HCT116 (cell line): Measurements from ENCODE around the gene TMEM178B. TPM values are rescaled to one million over a fixed set of nuclear protein-coding genes. Genes with fewer than 3 reads are reported as not detected.
"Not testable (repeated sequence)": the region's sequence is repeated elsewhere in the genome, so short reads cannot be mapped to it uniquely, and the experiment has no call there.

Experiments used
- ATAC-seq: fragments of 200-7000 bp; cut with Tn5 transposase; 2 replicates; pipeline ENCODE4 v1.9.1; 2020; ENCODE audit warnings: mild to moderate bottlenecking, moderate library complexity
- BruUV-seq: library from RNA; stranded (reverse); fragments of 400-500 nt; replicated peaks from 2 replicates; lab custom pipeline; 2021; lab: Mats Ljungman, UMichigan
- CTCF ChIA-PET: fragments of 300-600 bp; sonication (Branson Sonifier 250); formaldehyde crosslinking; loops from one replicate; lab custom pipeline; 2021; ENCODE audit warnings: antibody characterized with exemption; lab: Charles Lee
- POLR2A ChIA-PET: fragments of 300-600, 350-600 bp; sonication (Branson Sonifier 250); formaldehyde crosslinking; loops from one replicate; lab custom pipeline; 2021; ENCODE audit warnings: antibody characterized with exemption; lab: Charles Lee
- RAD21 ChIA-PET, 2 experiments: fragments of 300-600 bp; sonication (Branson Sonifier 250); formaldehyde crosslinking; loops; one replicate each; lab custom pipeline; 2023; ENCODE audit warnings: low total read pairs in 2 of 2; ENCODE audit not compliant: uncharacterized antibody in 2 of 2, unreplicated experiment in 2 of 2, low non-redundant PET in 1 of 2; lab: Charles Lee
- DNase-seq: peaks from one replicate; pipeline ENCODE4 v3.0.0-alpha.2; 2010; ENCODE audit warnings: low read depth, low spot score
- H2AFZ ChIP-seq: fragments of 200-600 bp; shearing (Covaris generic), sonication (generic); 2 replicates; pipeline ENCODE4 v1.6.1; 2017; ENCODE audit warnings: low read depth, mixed run types, mixed read lengths, antibody characterized with exemption, low read length; ENCODE audit not compliant: poor library complexity, severe bottlenecking
- H3K27ac ChIP-seq: 2 replicates; pipeline ENCODE4 v1.5.1; 2012; ENCODE audit warnings: low read depth, low read length
- H3K27me3 ChIP-seq: fragments of 200-600 bp; sonication (generic); 2 replicates; pipeline ENCODE4 v1.6.1; 2016; ENCODE audit warnings: mixed run types, low read length, mixed read lengths; ENCODE audit not compliant: insufficient read depth
- H3K36me3 ChIP-seq, 2 experiments: fragments of 200-500 bp in 1 of 2; fragments of 200-600 bp in 1 of 2; sonication (Bioruptor generic) in 1 of 2; sonication (generic) in 1 of 2; 2 replicates each; pipeline versions ENCODE4 v1.5.1 to v1.6.1; 2014 to 2016; ENCODE audit warnings: low read length in 2 of 2, inconsistent platforms in 1 of 2, mixed read lengths in 1 of 2, mixed run types in 1 of 2; ENCODE audit not compliant: insufficient read depth in 2 of 2, control insufficient read depth in 1 of 2
- H3K4me1 ChIP-seq, 2 experiments: fragments of 200-600 bp in 1 of 2; sonication (generic) in 1 of 2; 2 replicates each; pipeline versions ENCODE4 v1.5.1 to v1.6.1; 2012 to 2017; ENCODE audit warnings: low read length in 2 of 2, inconsistent platforms in 1 of 2, mild to moderate bottlenecking in 1 of 2, mixed read lengths in 1 of 2, mixed run types in 1 of 2, moderate library complexity in 1 of 2; ENCODE audit not compliant: insufficient read depth in 2 of 2, control insufficient read depth in 1 of 2
- H3K4me2 ChIP-seq: fragments of 200-600 bp; sonication (generic); 2 replicates; pipeline ENCODE4 v1.6.1; 2017; ENCODE audit warnings: mixed run types, low read length, mixed read lengths
- H3K4me3 ChIP-seq, 2 experiments: fragments of 200-600 bp in 1 of 2; sonication (generic) in 1 of 2; replicated peaks in 1 of 2; 2 replicates each; pipeline ENCODE4 v1.5.1; 2011 to 2016; ENCODE audit warnings: low read length in 2 of 2, control low read depth in 1 of 2, low read depth in 1 of 2, mild to moderate bottlenecking in 1 of 2, mixed read lengths in 1 of 2, mixed run types in 1 of 2
- H3K79me2 ChIP-seq: fragments of 200-600 bp; sonication (generic); 2 replicates; pipeline ENCODE4 v1.6.1; 2017; ENCODE audit warnings: mild to moderate bottlenecking, mixed run types, low read length, moderate library complexity, mixed read lengths; ENCODE audit not compliant: insufficient read depth
- H3K9ac ChIP-seq: fragments of 200-600 bp; sonication (generic); 2 replicates; pipeline ENCODE4 v1.6.1; 2016; ENCODE audit warnings: low read length, mixed read lengths
- H3K9me2 ChIP-seq: fragments of 200-600 bp; sonication (generic), shearing (Covaris generic); 2 replicates; pipeline ENCODE4 v1.6.1; 2017; ENCODE audit warnings: mixed run types, mild to moderate bottlenecking, moderate library complexity; ENCODE audit not compliant: insufficient read depth
- H3K9me3 ChIP-seq, 2 experiments: fragments of 200-500 bp in 1 of 2; fragments of 200-600 bp in 1 of 2; sonication (Bioruptor generic) in 1 of 2; sonication (generic) in 1 of 2; 2 replicates each; pipeline ENCODE4 v1.6.1; 2014 to 2017; ENCODE audit warnings: low read length in 2 of 2, mixed read lengths in 2 of 2, inconsistent platforms in 1 of 2, low read depth in 1 of 2, mild to moderate bottlenecking in 1 of 2, mixed run types in 1 of 2, moderate library complexity in 1 of 2; ENCODE audit not compliant: control insufficient read depth in 1 of 2, insufficient read depth in 1 of 2
- H4K20me1 ChIP-seq: fragments of 200-600 bp; sonication (generic), shearing (Covaris generic); 2 replicates; pipeline ENCODE4 v1.6.1; 2017; ENCODE audit warnings: mixed run types, mild to moderate bottlenecking, moderate library complexity; ENCODE audit not compliant: insufficient read depth
- CEBPB ChIP-seq: IDR thresholded peaks from 2 replicates; pipeline ENCODE4 v1.6.1; 2012; ENCODE audit warnings: low read depth
- ELF1 ChIP-seq: IDR thresholded peaks from 2 replicates; pipeline ENCODE4 v1.6.1; 2012; ENCODE audit warnings: low read depth, borderline replicate concordance
- EZH2 ChIP-seq: fragments of 200-600 bp; sonication (generic); IDR thresholded peaks from 2 replicates; pipeline ENCODE4 v1.6.1; 2017; ENCODE audit warnings: antibody characterized with exemption, mixed run types
- EZH2phosphoT487 ChIP-seq: fragments of 200-600 bp; IDR thresholded peaks from 2 replicates; pipeline ENCODE4 v1.6.1; 2018; ENCODE audit warnings: antibody characterized with exemption, borderline replicate concordance
- FOSL1 ChIP-seq: IDR thresholded peaks from 2 replicates; pipeline ENCODE4 v1.6.1; 2012; ENCODE audit warnings: low read depth
- JUND ChIP-seq: IDR thresholded peaks from 2 replicates; pipeline ENCODE4 v1.6.1; 2012
- POLR2A ChIP-seq: IDR thresholded peaks from 2 replicates; pipeline ENCODE4 v1.7.0; 2011; ENCODE audit warnings: borderline replicate concordance; ENCODE audit not compliant: insufficient read depth, insufficient read length; ENCODE audit errors: extremely low read depth
- POLR2AphosphoS5 ChIP-seq: IDR thresholded peaks from 2 replicates; pipeline ENCODE4 v1.6.1; 2011; ENCODE audit warnings: mild to moderate bottlenecking, low read depth, low read length, moderate library complexity
- SIN3A ChIP-seq: IDR thresholded peaks from 2 replicates; pipeline ENCODE4 v1.6.1; 2012; ENCODE audit warnings: low read depth
- TCF7L2 ChIP-seq: IDR thresholded peaks from 2 replicates; pipeline ENCODE4 v1.7.0; 2011; ENCODE audit warnings: borderline replicate concordance, inconsistent platforms; ENCODE audit not compliant: insufficient read depth, insufficient read length; ENCODE audit errors: extremely low read depth
- ZFX ChIP-seq: fragments of 450-650 bp; IDR thresholded peaks from 2 replicates; pipeline ENCODE4 v1.6.1; 2017
- ZNF274 ChIP-seq: fragments of 200-500 bp; sonication (Bioruptor generic); IDR thresholded peaks from 2 replicates; pipeline ENCODE4 v1.6.1; 2014; ENCODE audit warnings: mild to moderate bottlenecking, low read depth, low read length, inconsistent platforms
- intact Hi-C: fragments of 100-400 bp; cut with micrococcal nuclease; formaldehyde crosslinking; loops from 2 replicates; pipeline ENCODE4 v1.10.0; 2022
- total RNA-seq: library from RNA; stranded (reverse); gene quantifications from one replicate; pipeline ENCODE4 v1.2.1, GENCODE V29; 2021; ENCODE audit not compliant: unreplicated experiment
- TF ChIP-seq, protein P1 (sequence below): IDR thresholded peaks from 2 replicates; pipeline ENCODE4 v1.6.1; 2012; ENCODE audit warnings: low read depth
- TF ChIP-seq, protein P2 (sequence below): IDR thresholded peaks from 2 replicates; pipeline ENCODE4 v1.6.1; 2012
- TF ChIP-seq, protein P3 (sequence below): IDR thresholded peaks from 2 replicates; pipeline ENCODE4 v1.6.1; 2012
- TF ChIP-seq, protein P4 (sequence below): IDR thresholded peaks from 2 replicates; pipeline ENCODE4 v1.6.1; 2011; ENCODE audit warnings: mild to moderate bottlenecking, low read length, moderate library complexity; ENCODE audit not compliant: insufficient replicate concordance; ENCODE audit errors: extremely low read depth

The TMEM178B gene
- total RNA-seq, 1 experiment from 2014 or later: 0.02 TPM

DNA sequence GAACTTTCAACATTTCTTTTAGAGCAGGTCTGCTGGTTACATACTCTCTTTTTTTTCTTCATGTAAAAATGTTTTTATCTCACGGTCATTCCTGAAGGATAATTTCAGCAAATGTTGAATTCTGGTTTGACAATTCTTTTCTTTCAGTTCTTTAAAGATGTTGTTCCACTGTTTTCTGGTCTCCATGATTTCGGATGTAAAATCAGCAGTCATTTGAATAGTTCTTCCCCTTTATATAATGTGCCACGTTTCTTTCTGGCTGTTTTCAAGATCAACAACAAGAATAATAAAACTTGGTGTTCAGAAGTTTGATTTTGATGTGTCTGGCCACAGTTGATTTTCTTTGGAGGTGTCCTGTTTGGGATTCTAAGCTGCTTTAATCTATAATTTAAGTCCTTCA lies 45.1 kb upstream of the TMEM178B start:
- POLR2A ChIA-PET: no interaction called here

DNA sequence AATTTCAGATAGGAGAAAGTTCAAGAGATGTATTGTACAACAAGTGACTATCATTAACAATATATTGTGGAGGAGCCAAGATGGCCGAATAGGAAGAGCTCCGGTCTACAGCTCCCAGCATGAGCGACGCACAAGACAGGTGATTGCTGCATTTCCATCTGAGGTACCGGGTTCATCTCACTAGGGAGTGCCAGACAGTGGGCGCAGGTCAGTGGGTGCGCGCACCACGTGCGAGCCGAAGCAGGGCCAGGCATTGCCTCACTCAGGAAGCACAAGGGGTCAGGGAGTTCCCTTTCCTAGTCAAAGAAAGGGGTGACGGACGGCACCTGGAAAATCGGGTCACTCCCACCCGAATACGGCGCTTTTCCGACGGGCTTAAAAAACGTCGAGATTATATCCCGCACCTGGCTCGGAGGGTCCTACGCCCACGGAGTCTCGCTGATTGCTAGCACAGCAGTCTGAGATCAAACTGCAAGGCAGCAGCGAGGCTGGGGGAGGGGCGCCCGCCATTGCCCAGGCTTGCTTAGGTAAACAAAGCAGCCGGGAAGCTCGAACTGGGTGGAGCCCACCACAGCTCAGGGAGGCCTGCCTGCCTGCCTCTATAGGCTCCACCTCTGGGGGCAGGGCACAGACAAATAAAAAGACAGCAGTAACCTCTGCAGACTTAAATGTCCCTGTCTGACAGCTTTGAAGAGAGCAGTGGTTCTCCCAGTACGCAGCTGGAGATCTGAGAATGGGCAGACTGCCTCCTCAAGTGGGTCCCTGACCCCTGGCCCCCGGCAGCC lies 41.1 kb upstream of the TMEM178B start:
- H4K20me1 ChIP-seq, H3K9ac ChIP-seq, H3K79me2 ChIP-seq, H3K36me3 ChIP-seq, CTCF ChIA-PET, H3K4me2 ChIP-seq, H3K4me3 ChIP-seq, DNase-seq, H2AFZ ChIP-seq, H3K27ac ChIP-seq, H3K4me1 ChIP-seq, RAD21 ChIA-PET, H3K9me3 ChIP-seq, POLR2A ChIA-PET, H3K9me2 ChIP-seq, intact Hi-C loops, BruUV-seq, H3K27me3 ChIP-seq, ATAC-seq: not testable (repeated sequence)

More for the DNA sequence above, 45.1 kb upstream of the TMEM178B start:
- no peak for TF ChIP-seq EZH2phosphoT487
- no peak for TF ChIP-seq ELF1
- TF ChIP-seq, protein P1, sequence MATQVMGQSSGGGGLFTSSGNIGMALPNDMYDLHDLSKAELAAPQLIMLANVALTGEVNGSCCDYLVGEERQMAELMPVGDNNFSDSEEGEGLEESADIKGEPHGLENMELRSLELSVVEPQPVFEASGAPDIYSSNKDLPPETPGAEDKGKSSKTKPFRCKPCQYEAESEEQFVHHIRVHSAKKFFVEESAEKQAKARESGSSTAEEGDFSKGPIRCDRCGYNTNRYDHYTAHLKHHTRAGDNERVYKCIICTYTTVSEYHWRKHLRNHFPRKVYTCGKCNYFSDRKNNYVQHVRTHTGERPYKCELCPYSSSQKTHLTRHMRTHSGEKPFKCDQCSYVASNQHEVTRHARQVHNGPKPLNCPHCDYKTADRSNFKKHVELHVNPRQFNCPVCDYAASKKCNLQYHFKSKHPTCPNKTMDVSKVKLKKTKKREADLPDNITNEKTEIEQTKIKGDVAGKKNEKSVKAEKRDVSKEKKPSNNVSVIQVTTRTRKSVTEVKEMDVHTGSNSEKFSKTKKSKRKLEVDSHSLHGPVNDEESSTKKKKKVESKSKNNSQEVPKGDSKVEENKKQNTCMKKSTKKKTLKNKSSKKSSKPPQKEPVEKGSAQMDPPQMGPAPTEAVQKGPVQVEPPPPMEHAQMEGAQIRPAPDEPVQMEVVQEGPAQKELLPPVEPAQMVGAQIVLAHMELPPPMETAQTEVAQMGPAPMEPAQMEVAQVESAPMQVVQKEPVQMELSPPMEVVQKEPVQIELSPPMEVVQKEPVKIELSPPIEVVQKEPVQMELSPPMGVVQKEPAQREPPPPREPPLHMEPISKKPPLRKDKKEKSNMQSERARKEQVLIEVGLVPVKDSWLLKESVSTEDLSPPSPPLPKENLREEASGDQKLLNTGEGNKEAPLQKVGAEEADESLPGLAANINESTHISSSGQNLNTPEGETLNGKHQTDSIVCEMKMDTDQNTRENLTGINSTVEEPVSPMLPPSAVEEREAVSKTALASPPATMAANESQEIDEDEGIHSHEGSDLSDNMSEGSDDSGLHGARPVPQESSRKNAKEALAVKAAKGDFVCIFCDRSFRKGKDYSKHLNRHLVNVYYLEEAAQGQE: no peak
- TF ChIP-seq ZFX: no peak
- no peak for TF ChIP-seq TCF7L2
- TF ChIP-seq POLR2A: no peak
- TF ChIP-seq, protein P2, sequence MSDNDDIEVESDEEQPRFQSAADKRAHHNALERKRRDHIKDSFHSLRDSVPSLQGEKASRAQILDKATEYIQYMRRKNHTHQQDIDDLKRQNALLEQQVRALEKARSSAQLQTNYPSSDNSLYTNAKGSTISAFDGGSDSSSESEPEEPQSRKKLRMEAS: no peak
- TF ChIP-seq POLR2AphosphoS5: no peak
- TF ChIP-seq JUND: no peak
- no peak for TF ChIP-seq CEBPB
- TF ChIP-seq, protein P3, sequence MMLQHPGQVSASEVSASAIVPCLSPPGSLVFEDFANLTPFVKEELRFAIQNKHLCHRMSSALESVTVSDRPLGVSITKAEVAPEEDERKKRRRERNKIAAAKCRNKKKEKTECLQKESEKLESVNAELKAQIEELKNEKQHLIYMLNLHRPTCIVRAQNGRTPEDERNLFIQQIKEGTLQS: no peak
- TF ChIP-seq, protein P4, sequence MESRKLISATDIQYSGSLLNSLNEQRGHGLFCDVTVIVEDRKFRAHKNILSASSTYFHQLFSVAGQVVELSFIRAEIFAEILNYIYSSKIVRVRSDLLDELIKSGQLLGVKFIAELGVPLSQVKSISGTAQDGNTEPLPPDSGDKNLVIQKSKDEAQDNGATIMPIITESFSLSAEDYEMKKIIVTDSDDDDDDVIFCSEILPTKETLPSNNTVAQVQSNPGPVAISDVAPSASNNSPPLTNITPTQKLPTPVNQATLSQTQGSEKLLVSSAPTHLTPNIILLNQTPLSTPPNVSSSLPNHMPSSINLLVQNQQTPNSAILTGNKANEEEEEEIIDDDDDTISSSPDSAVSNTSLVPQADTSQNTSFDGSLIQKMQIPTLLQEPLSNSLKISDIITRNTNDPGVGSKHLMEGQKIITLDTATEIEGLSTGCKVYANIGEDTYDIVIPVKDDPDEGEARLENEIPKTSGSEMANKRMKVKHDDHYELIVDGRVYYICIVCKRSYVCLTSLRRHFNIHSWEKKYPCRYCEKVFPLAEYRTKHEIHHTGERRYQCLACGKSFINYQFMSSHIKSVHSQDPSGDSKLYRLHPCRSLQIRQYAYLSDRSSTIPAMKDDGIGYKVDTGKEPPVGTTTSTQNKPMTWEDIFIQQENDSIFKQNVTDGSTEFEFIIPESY: no peak
- no peak for TF ChIP-seq ZNF274
- no peak for TF ChIP-seq EZH2
- TF ChIP-seq SIN3A: no peak
- no peak for TF ChIP-seq FOSL1
- Histone ChIP-seq H2AFZ (no peak overlapping the region), H3K36me3 (no peaks in the 10 kb centered on the region), H3K4me2 (no peak overlapping the region), H3K79me2 (no peaks in the 10 kb centered on the region), H3K27ac (no peak overlapping the region), H3K9me3 (peaks cover 0 to 8% of the 10 kb centered on the region in 2 experiments; a peak in 2 of 4 replicates), H3K4me1 (no peaks in the 10 kb centered on the region), H3K9ac (no peak overlapping the region), H3K27me3 (no peaks in the 10 kb centered on the region), H3K4me3 (no peak overlapping the region), H3K9me2 (no peaks in the 10 kb centered on the region), H4K20me1 (no peaks in the 10 kb centered on the region)
- ATAC-seq (no peak), DNase-seq (no peak)
- CTCF ChIA-PET: no interaction called here
- RAD21 ChIA-PET: no interaction called here
- no TSS peak for BruUV-seq
- intact Hi-C loops: no loop called here
